GF-D8 (cell line): ENCODE data around the gene KIAA0825.

ENCODE experiments used
- DNase-seq: peaks from one replicate; lab custom pipeline; 2025; lab: John Stamatoyannopoulos, UW

Gene KIAA0825

GRCh38 chr5:94313188-94313587 lies 305.2 kb downstream of the KIAA0825 start:
- no peak for DNase-seq

- no peak for DNase-seq
Observed at GRCh38 chr5:94312298-94312697, 306.1 kb downstream of the KIAA0825 start.

- no peak for DNase-seq
Observed at GRCh38 chr5:94310833-94311232, 307.6 kb downstream of the KIAA0825 start.

GRCh38 chr5:94309141-94309540 lies 309.3 kb downstream of the KIAA0825 start:
- DNase-seq, result no peak

- DNase-seq, result no peak
Observed at GRCh38 chr5:94308442-94308841, 310.0 kb downstream of the KIAA0825 start.

GRCh38 chr5:94304146-94304545 lies 314.3 kb downstream of the KIAA0825 start:
- no peak for DNase-seq

GRCh38 chr5:94288937-94289336 lies 329.5 kb downstream of the KIAA0825 start:
- no peak for DNase-seq

- no peak for DNase-seq
Observed at GRCh38 chr5:94285984-94286383, 332.4 kb downstream of the KIAA0825 start.

- no peak for DNase-seq
Observed at GRCh38 chr5:94283093-94283492, 335.3 kb downstream of the KIAA0825 start.

- DNase-seq, result no peak
Observed at GRCh38 chr5:94281236-94281801, 337.1 kb downstream of the KIAA0825 start.

GRCh38 chr5:94276751-94277150 lies 341.7 kb downstream of the KIAA0825 start:
- DNase-seq, result no peak

GRCh38 chr5:94276048-94276447 lies 342.4 kb downstream of the KIAA0825 start:
- DNase-seq, result no peak

- DNase-seq, result no peak
Observed at GRCh38 chr5:94274707-94275106, 343.7 kb downstream of the KIAA0825 start.

GRCh38 chr5:94268226-94268625 lies 350.2 kb downstream of the KIAA0825 start:
- no peak for DNase-seq

- no peak for DNase-seq
Observed at GRCh38 chr5:94267350-94267899, 351.0 kb downstream of the KIAA0825 start.

GRCh38 chr5:94266170-94266569 lies 352.2 kb downstream of the KIAA0825 start:
- no peak for DNase-seq

- no peak for DNase-seq
Observed at GRCh38 chr5:94263068-94263467, 355.3 kb downstream of the KIAA0825 start.

- no peak for DNase-seq
Observed at GRCh38 chr5:94260096-94260495, 358.3 kb downstream of the KIAA0825 start.

- DNase-seq, result no peak
Observed at GRCh38 chr5:94254214-94254613, 364.2 kb downstream of the KIAA0825 start.

GRCh38 chr5:94250985-94251384 lies 367.4 kb downstream of the KIAA0825 start:
- DNase-seq, result no peak

GRCh38 chr5:94249430-94249829 lies 369.0 kb downstream of the KIAA0825 start:
- DNase-seq, result no peak

- DNase-seq, result no peak
Observed at GRCh38 chr5:94248175-94248875, 370.1 kb downstream of the KIAA0825 start.

- DNase-seq, result peak; percentile 41
Observed at GRCh38 chr5:94245608-94246007, 372.8 kb downstream of the KIAA0825 start.

GRCh38 chr5:94244921-94245320 lies 373.5 kb downstream of the KIAA0825 start:
- DNase-seq, result no peak
